Keratinocyte (primary cell): Measurements from ENCODE around the gene LSAMP. TPM values are rescaled to one million over a fixed set of nuclear protein-coding genes. Genes with fewer than 3 reads are reported as not detected.

Experiments
- DNase-seq: peaks from one replicate; pipeline ENCODE4 v3.0.0-alpha.2; 2011; ENCODE audit warnings: low read depth, missing footprints, low spot score
- FAIRE-seq: peaks from 2 replicates; lab custom pipeline; 2011; peaks lifted over from hg19 to GRCh38; lab: Jason Lieb, UNC
- H2AFZ ChIP-seq: 2 replicates; pipeline ENCODE4 v1.6.0; 2012; ENCODE audit warnings: low read length, control low read depth, inconsistent platforms; ENCODE audit not compliant: control insufficient read depth
- H3K27ac ChIP-seq: 2 replicates; pipeline ENCODE4 v1.5.1; 2011; ENCODE audit warnings: low read length; ENCODE audit not compliant: control insufficient read depth, insufficient read depth
- H3K27me3 ChIP-seq: 3 replicates; pipeline ENCODE4 v1.6.0; 2011; ENCODE audit warnings: low read length; ENCODE audit not compliant: control insufficient read depth, insufficient read depth; ENCODE audit errors: extremely low read depth
- H3K36me3 ChIP-seq, 2 experiments: 2 replicates in 1 of 2; 3 replicates in 1 of 2; pipeline ENCODE4 v1.5.1; 2011; ENCODE audit warnings: low read length in 2 of 2, mild to moderate bottlenecking in 1 of 2; ENCODE audit not compliant: control insufficient read depth in 2 of 2, insufficient read depth in 2 of 2; ENCODE audit errors: extremely low read depth in 1 of 2
- H3K4me1 ChIP-seq: 3 replicates; pipeline ENCODE4 v1.5.1; 2011; ENCODE audit warnings: low read length; ENCODE audit not compliant: control insufficient read depth, insufficient read depth; ENCODE audit errors: extremely low read depth
- H3K4me2 ChIP-seq: 3 replicates; pipeline ENCODE4 v1.6.0; 2011; ENCODE audit warnings: low read depth, low read length; ENCODE audit not compliant: control insufficient read depth, insufficient read depth; ENCODE audit errors: extremely low read depth
- H3K4me3 ChIP-seq, 3 experiments: fragments of 200-600 bp in 1 of 3; sonication (generic) in 1 of 3; 2 replicates in 2 of 3; 3 replicates in 1 of 3; pipeline ENCODE4 v1.5.1; 2011 to 2016; ENCODE audit warnings: low read length in 3 of 3, mild to moderate bottlenecking in 3 of 3, control low read depth in 2 of 3, inconsistent platforms in 1 of 3, low read depth in 1 of 3, mixed read lengths in 1 of 3, mixed run types in 1 of 3, moderate library complexity in 1 of 3; ENCODE audit not compliant: control insufficient read depth in 2 of 3, insufficient read depth in 2 of 3; ENCODE audit errors: extremely low read depth in 1 of 3
- H3K79me2 ChIP-seq: 2 replicates; pipeline ENCODE4 v1.6.0; 2012; ENCODE audit warnings: low read length; ENCODE audit not compliant: control insufficient read depth, insufficient read depth
- H3K9ac ChIP-seq: 3 replicates; pipeline ENCODE4 v1.6.0; 2011; ENCODE audit warnings: low read length; ENCODE audit not compliant: control insufficient read depth, insufficient read depth; ENCODE audit errors: extremely low read depth
- H3K9me1 ChIP-seq: 3 replicates; pipeline ENCODE4 v1.6.0; 2011; ENCODE audit warnings: low read length; ENCODE audit not compliant: control insufficient read depth, insufficient read depth; ENCODE audit errors: extremely low read depth
- H3K9me3 ChIP-seq: 2 replicates; pipeline ENCODE4 v1.5.1; 2012; ENCODE audit warnings: low read depth, low read length; ENCODE audit not compliant: control insufficient read depth
- H4K20me1 ChIP-seq: 3 replicates; pipeline ENCODE4 v1.6.0; 2011; ENCODE audit warnings: low read length; ENCODE audit not compliant: control insufficient read depth, insufficient read depth; ENCODE audit errors: extremely low read depth
- CTCF ChIP-seq, 3 experiments: IDR thresholded peaks in 1 of 3; conservative IDR thresholded peaks in 1 of 3; optimal IDR thresholded peaks in 1 of 3; 2 replicates in 2 of 3; 3 replicates in 1 of 3; pipeline versions ENCODE3 to v1.5.1; 2011; ENCODE audit warnings: low read length in 3 of 3, mild to moderate bottlenecking in 3 of 3, moderate library complexity in 2 of 3, control low read depth in 1 of 3, inconsistent platforms in 1 of 3; ENCODE audit not compliant: insufficient read depth in 2 of 3; ENCODE audit errors: extremely low read depth in 1 of 3
- EZH2 ChIP-seq: IDR thresholded peaks from one replicate; pipeline ENCODE4 v1.6.1; 2012; ENCODE audit warnings: inconsistent platforms, mild to moderate bottlenecking, low read length, moderate library complexity
- dilution Hi-C: fragments of 300-500 bp; cut with MboI; formaldehyde crosslinking; loops from one replicate; pipeline ENCODE4 v1.7.0; 2020; ENCODE audit warnings: low sequenced_read_pairs; ENCODE audit not compliant: extremely low pct_ligation_motif_present
- polyA plus RNA-seq, 5 experiments: library from polyadenylated mRNA; depleted of rRNA in 3 of 5; stranded (reverse) in 3 of 5; stranded (forward) in 1 of 5; unstranded in 1 of 5; fragments of >200 nt; gene quantifications; 1 replicate in 1 of 5; 2 replicates in 3 of 5; 3 replicates in 1 of 5; pipeline versions ENCODE4 v1.2.1 to v1.2.3, GENCODE V29; 2011 to 2012; ENCODE audit warnings: missing spikeins in 2 of 5, low read depth in 1 of 5, low replicate concordance in 1 of 5

Gene LSAMP
- polyA plus RNA-seq, 1 donor (not counting 4 experiments of a cell fraction or from before 2014, with no cell fraction given), result 0.12 TPM

DNA sequence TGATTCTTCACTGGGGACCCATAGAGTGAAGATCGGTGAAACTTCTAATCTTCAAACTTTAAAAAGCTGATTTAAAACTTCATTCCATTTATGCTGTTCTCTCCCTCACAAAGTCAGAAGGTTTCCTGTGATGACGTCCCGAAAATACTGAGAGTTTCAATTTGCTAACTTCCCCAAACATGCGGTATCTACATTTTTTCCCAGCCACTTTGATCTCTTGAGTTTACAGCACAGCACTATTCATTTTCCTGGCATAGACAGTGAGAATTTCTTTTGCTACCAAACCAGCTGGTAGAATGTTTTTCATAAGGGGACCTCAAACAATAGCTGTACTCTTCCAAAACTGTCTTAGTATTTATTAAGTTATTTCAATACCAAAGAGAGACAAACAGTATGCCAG lies 156.8 kb downstream of the LSAMP start:
- Histone ChIP-seq H3K4me2 (no peak overlapping the region), H3K79me2 (no peaks in the 10 kb centered on the region), H3K4me3 (no peak overlapping the region), H3K9me3 (no peaks in the 10 kb centered on the region), H3K36me3 (no peaks in the 10 kb centered on the region), H2AFZ (no peak overlapping the region), H3K9me1 (no peaks in the 10 kb centered on the region), H3K27me3 (no peaks in the 10 kb centered on the region), H3K27ac (no peak overlapping the region), H3K9ac (no peak overlapping the region), H4K20me1 (no peaks in the 10 kb centered on the region), H3K4me1 (no peaks in the 10 kb centered on the region)
- dilution Hi-C loops, result no loop called here
- TF ChIP-seq CTCF (optimal IDR thresholded peaks at IDR 0.05 in 1 of 3, IDR thresholded peaks at IDR 0.05 in 1 of 3, conservative IDR thresholded peaks at IDR 0.05 in 1 of 3; ENCODE audit: extremely low read depth in 1 of 3, insufficient read depth in 2 of 3, low read length in 3 of 3) (no peak), EZH2 (no peak)
- DNase-seq (no peak), FAIRE-seq (no peak)

- TF ChIP-seq EZH2 (no peak), CTCF (optimal IDR thresholded peaks at IDR 0.05 in 1 of 3, IDR thresholded peaks at IDR 0.05 in 1 of 3, conservative IDR thresholded peaks at IDR 0.05 in 1 of 3; ENCODE audit: extremely low read depth in 1 of 3, insufficient read depth in 2 of 3, low read length in 3 of 3) (no peak)
- Histone ChIP-seq H3K4me1 (no peaks in the 10 kb centered on the region), H3K9me1 (no peaks in the 10 kb centered on the region), H3K36me3 (no peaks in the 10 kb centered on the region), H3K79me2 (no peaks in the 10 kb centered on the region), H3K4me3 (no peak overlapping the region), H2AFZ (no peak overlapping the region), H3K9ac (no peak overlapping the region), H3K4me2 (no peak overlapping the region), H4K20me1 (no peaks in the 10 kb centered on the region), H3K9me3 (no peaks in the 10 kb centered on the region), H3K27ac (no peak overlapping the region), H3K27me3 (no peaks in the 10 kb centered on the region)
- FAIRE-seq (no peak), DNase-seq (no peak)
- dilution Hi-C loops, result no loop called here
Observed at GRCh38 chr3:116285781-116286421, 159.4 kb downstream of the LSAMP start.
